HUES64 (cell line): ENCODE results near the gene SLC34A2.

ENCODE experiments used
- H3K27ac ChIP-seq: 2 replicates; pipeline ENCODE4 v1.7.0; 2013; ENCODE audit warnings: low read depth, low read length, inconsistent platforms
- H3K27me3 ChIP-seq: 2 replicates; pipeline ENCODE4 v1.6.1; 2013; ENCODE audit warnings: mild to moderate bottlenecking, low read length; ENCODE audit not compliant: insufficient read depth
- H3K36me3 ChIP-seq: 2 replicates; pipeline ENCODE4 v1.6.1; 2013; ENCODE audit warnings: mild to moderate bottlenecking, low read length; ENCODE audit not compliant: insufficient read depth
- H3K4me1 ChIP-seq: 2 replicates; pipeline ENCODE4 v1.6.1; 2013; ENCODE audit warnings: mild to moderate bottlenecking, low read length, moderate library complexity; ENCODE audit not compliant: insufficient read depth
- H3K4me3 ChIP-seq: 2 replicates; pipeline ENCODE4 v1.5.1; 2013; ENCODE audit warnings: mild to moderate bottlenecking, low read length, moderate library complexity
- H3K9ac ChIP-seq: 2 replicates; pipeline ENCODE4 v1.6.1; 2013; ENCODE audit warnings: mild to moderate bottlenecking, low read depth, low read length
- H3K9me3 ChIP-seq: 2 replicates; pipeline ENCODE4 v1.6.1; 2013; ENCODE audit warnings: low read depth, low read length; ENCODE audit not compliant: insufficient read depth
- WGBS: fragments of 150-250, 120-280 bp; methylation state at CpG from one replicate; pipeline ENCODE4 v1.1.7; 2013; ENCODE audit warnings: missing lambda C conversion rate; 5-methylcytosine and 5-hydroxymethylcytosine counted together

SLC34A2 gene

DNA sequence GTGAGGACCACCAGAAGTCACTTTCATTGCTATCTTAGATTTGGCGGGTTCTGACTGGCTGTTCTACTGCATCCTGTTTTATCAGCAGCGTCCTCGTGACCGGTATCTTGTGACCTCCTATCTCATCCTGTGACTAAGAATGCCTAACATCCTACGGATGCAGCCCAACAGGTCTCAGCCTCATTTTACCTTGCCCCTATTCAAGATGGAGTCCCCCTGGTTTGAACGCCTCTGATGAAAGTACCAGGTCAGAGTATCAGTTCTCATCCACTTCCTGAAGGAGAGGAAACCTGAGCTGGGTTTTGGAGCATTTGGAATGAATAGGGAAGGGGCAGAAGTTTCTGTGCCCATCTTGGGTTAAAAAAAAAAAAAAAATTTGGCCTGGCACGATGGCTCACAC lies 70.2 kb downstream of the SLC34A2 start:
- H3K4me3 ChIP-seq: no peak overlapping the region
- H3K9me3 ChIP-seq: no peaks in the 10 kb centered on the region
- H3K27ac ChIP-seq: no peak overlapping the region
- H3K36me3 ChIP-seq: no peaks in the 10 kb centered on the region
- 79% methylated on average over 7 of the region's 7 CpGs for WGBS
- no peaks in the 10 kb centered on the region for H3K4me1 ChIP-seq
- H3K9ac ChIP-seq: no peak overlapping the region
- no peaks in the 10 kb centered on the region for H3K27me3 ChIP-seq

DNA sequence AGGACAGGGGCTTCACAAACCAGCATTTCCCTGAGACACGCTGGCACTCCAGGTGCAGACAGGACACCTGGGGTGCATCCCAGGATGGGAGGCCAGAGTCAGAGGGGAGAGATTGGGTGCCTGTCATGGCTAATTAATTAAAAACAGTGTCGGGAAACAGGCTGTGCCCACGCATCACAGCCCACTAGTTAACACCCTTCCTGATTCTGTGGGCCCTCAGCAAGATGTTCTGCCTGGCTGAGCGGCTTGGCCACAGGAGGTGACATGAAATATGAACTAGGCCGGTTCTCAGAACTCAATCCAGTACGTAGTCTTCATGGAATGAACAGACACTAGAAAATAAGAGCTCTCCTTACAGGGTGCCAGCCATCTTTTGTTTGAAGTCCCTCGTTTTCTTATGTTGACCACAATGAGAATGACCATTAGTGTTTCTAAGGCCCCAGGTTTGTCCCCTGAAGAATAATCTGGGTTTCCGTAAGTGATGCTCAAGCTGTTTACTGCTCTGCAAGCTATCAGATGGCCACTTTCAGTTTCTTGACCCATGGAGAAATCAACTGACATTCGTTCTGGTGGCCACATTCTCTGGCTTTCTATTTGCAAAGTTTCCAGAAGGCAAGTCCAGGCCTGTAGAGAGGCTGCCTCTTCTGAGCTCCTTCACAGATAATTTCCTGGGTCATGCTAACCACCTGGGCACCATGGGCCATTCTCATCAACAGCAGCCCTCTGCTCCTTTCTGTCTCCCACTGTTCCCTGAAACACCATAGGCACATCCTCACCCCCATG lies 72.3 kb downstream of the SLC34A2 start:
- Histone ChIP-seq H3K4me3 (no peak overlapping the region), H3K36me3 (no peaks in the 10 kb centered on the region), H3K9ac (no peak overlapping the region), H3K4me1 (no peaks in the 10 kb centered on the region), H3K9me3 (no peaks in the 10 kb centered on the region), H3K27me3 (no peaks in the 10 kb centered on the region), H3K27ac (no peak overlapping the region)
- WGBS: 93% methylated on average over 9 of the region's 9 CpGs
